Measurements from ENCODE around the gene MYH16.

DNA sequence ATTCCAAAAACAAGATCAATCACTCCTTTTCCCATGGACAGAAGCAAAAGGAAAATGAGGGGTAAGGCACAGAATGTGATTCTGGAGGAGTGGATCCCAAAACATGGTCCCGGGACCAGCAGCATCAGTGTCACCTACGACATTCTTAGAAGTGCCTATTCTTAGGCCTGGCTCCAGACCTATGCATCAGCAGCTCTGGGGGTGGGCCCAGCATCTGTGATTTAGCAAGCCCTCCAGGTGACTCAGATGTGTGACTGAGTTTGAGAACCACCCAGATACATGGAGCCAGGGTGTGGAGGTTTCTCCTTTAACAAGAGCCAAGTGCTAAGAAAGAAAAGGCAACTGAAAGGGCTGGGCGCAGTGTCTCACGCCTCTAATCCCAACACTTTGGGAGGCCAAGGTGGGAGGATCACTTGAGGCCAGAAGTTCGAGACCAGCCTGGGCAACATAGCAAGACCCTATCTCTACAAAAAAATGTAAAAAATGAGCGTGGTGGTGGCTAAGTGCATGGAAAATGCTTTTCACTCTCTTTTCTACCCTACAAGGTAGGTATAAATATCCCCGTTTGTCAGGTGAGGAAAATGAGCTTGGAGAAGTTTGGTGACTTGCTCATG lies 35.9 kb downstream of the MYH16 start:
- no peak for TF ChIP-seq CBX3 (IDR thresholded peaks at IDR 0.05; ENCODE audit: low read depth)
- TF ChIP-seq, protein P1, sequence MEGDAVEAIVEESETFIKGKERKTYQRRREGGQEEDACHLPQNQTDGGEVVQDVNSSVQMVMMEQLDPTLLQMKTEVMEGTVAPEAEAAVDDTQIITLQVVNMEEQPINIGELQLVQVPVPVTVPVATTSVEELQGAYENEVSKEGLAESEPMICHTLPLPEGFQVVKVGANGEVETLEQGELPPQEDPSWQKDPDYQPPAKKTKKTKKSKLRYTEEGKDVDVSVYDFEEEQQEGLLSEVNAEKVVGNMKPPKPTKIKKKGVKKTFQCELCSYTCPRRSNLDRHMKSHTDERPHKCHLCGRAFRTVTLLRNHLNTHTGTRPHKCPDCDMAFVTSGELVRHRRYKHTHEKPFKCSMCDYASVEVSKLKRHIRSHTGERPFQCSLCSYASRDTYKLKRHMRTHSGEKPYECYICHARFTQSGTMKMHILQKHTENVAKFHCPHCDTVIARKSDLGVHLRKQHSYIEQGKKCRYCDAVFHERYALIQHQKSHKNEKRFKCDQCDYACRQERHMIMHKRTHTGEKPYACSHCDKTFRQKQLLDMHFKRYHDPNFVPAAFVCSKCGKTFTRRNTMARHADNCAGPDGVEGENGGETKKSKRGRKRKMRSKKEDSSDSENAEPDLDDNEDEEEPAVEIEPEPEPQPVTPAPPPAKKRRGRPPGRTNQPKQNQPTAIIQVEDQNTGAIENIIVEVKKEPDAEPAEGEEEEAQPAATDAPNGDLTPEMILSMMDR (IDR thresholded peaks at IDR 0.05 in 2 of 3, conservative IDR thresholded peaks at IDR 0.05 in 1 of 3; ENCODE audit: borderline replicate concordance in 1 of 3, insufficient read depth in 1 of 3, low read depth in 2 of 3, low read length in 2 of 3): no peak
- TF ChIP-seq ELF1 (IDR thresholded peaks at IDR 0.05; ENCODE audit: borderline replicate concordance, low read depth): no peak
- TF ChIP-seq POLR2A (IDR thresholded peaks at IDR 0.05; ENCODE audit: borderline replicate concordance, extremely low read depth, insufficient read depth, insufficient read length): no peak
- TF ChIP-seq, protein P2, sequence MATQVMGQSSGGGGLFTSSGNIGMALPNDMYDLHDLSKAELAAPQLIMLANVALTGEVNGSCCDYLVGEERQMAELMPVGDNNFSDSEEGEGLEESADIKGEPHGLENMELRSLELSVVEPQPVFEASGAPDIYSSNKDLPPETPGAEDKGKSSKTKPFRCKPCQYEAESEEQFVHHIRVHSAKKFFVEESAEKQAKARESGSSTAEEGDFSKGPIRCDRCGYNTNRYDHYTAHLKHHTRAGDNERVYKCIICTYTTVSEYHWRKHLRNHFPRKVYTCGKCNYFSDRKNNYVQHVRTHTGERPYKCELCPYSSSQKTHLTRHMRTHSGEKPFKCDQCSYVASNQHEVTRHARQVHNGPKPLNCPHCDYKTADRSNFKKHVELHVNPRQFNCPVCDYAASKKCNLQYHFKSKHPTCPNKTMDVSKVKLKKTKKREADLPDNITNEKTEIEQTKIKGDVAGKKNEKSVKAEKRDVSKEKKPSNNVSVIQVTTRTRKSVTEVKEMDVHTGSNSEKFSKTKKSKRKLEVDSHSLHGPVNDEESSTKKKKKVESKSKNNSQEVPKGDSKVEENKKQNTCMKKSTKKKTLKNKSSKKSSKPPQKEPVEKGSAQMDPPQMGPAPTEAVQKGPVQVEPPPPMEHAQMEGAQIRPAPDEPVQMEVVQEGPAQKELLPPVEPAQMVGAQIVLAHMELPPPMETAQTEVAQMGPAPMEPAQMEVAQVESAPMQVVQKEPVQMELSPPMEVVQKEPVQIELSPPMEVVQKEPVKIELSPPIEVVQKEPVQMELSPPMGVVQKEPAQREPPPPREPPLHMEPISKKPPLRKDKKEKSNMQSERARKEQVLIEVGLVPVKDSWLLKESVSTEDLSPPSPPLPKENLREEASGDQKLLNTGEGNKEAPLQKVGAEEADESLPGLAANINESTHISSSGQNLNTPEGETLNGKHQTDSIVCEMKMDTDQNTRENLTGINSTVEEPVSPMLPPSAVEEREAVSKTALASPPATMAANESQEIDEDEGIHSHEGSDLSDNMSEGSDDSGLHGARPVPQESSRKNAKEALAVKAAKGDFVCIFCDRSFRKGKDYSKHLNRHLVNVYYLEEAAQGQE (IDR thresholded peaks at IDR 0.05; ENCODE audit: low read depth): no peak
- TF ChIP-seq SIN3A (IDR thresholded peaks at IDR 0.05; ENCODE audit: low read depth): no peak

All from HCT116 (cell line).